ENCODE results near the gene ATXN1.

GRCh38 chr6:16592223-16592911, 168.9 kb downstream of the ATXN1 start:
- TF ChIP-seq, protein P1, sequence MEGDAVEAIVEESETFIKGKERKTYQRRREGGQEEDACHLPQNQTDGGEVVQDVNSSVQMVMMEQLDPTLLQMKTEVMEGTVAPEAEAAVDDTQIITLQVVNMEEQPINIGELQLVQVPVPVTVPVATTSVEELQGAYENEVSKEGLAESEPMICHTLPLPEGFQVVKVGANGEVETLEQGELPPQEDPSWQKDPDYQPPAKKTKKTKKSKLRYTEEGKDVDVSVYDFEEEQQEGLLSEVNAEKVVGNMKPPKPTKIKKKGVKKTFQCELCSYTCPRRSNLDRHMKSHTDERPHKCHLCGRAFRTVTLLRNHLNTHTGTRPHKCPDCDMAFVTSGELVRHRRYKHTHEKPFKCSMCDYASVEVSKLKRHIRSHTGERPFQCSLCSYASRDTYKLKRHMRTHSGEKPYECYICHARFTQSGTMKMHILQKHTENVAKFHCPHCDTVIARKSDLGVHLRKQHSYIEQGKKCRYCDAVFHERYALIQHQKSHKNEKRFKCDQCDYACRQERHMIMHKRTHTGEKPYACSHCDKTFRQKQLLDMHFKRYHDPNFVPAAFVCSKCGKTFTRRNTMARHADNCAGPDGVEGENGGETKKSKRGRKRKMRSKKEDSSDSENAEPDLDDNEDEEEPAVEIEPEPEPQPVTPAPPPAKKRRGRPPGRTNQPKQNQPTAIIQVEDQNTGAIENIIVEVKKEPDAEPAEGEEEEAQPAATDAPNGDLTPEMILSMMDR (IDR thresholded peaks at IDR 0.05; ENCODE audit: low read depth, low read length): no peak
- no peak for TF ChIP-seq EZH2phosphoT487 (IDR thresholded peaks at IDR 0.05; ENCODE audit: low read depth)
